Bronchial epithelial cell (primary cell): ENCODE data around the gene ATAT1. TPM values are rescaled to one million over a fixed set of nuclear protein-coding genes. Genes with fewer than 3 reads are reported as not detected.

ENCODE experiments used
- DNase-seq: peaks from one replicate; pipeline ENCODE4 v3.0.0-alpha.2; 2010; ENCODE audit warnings: low read depth
- FAIRE-seq: peaks from 2 replicates; lab custom pipeline; 2011; peaks lifted over from hg19 to GRCh38; lab: Jason Lieb, UNC
- H3K27me3 ChIP-seq: 2 replicates; pipeline ENCODE4 v1.5.1; 2011; ENCODE audit warnings: low read length; ENCODE audit not compliant: control insufficient read depth, insufficient read depth
- H3K36me3 ChIP-seq: 2 replicates; pipeline ENCODE4 v1.5.1; 2011; ENCODE audit warnings: low read length; ENCODE audit not compliant: control insufficient read depth, insufficient read depth
- H3K4me3 ChIP-seq: 2 replicates; pipeline ENCODE4 v1.5.1; 2011; ENCODE audit warnings: mild to moderate bottlenecking, low read depth, low read length, control low read depth
- total RNA-seq: library from RNA; depleted of rRNA; stranded (reverse); fragments of >200 nt; gene quantifications from 2 replicates; pipeline ENCODE4 v1.2.1, GENCODE V29; 2014
- TF ChIP-seq, protein P1 (sequence below): IDR thresholded peaks from 2 replicates; pipeline ENCODE4 v1.5.1; 2011; ENCODE audit warnings: mild to moderate bottlenecking, moderate library complexity, low read length, control low read depth, inconsistent platforms; ENCODE audit not compliant: insufficient read depth, severe bottlenecking

Gene ATAT1
- total RNA-seq, 1 donor from 2014 or later = 2.9 TPM

DNA sequence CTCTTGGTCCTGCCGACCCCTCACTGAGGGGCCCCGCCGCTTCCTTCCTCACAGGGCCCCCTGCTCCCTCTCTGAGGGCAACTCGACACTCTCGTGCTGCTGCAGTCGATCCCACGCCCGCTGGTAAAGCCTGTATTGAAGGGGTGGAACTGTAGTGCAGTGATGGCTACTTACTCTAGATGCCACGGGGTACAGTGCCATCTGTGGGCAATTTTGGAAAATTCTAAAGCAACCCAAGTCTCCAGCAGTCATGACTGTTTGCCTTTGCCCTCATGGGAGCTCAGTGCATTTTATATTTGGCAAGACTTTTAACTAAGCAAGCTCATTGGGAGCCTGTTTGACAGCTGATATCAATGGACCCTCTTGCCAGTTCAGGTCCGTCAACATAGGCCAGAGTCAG is 13.8 kb downstream of the ATAT1 start:
- H3K27me3 ChIP-seq = no peaks in the 10 kb centered on the region
- no peak for FAIRE-seq
- TF ChIP-seq, protein P1, sequence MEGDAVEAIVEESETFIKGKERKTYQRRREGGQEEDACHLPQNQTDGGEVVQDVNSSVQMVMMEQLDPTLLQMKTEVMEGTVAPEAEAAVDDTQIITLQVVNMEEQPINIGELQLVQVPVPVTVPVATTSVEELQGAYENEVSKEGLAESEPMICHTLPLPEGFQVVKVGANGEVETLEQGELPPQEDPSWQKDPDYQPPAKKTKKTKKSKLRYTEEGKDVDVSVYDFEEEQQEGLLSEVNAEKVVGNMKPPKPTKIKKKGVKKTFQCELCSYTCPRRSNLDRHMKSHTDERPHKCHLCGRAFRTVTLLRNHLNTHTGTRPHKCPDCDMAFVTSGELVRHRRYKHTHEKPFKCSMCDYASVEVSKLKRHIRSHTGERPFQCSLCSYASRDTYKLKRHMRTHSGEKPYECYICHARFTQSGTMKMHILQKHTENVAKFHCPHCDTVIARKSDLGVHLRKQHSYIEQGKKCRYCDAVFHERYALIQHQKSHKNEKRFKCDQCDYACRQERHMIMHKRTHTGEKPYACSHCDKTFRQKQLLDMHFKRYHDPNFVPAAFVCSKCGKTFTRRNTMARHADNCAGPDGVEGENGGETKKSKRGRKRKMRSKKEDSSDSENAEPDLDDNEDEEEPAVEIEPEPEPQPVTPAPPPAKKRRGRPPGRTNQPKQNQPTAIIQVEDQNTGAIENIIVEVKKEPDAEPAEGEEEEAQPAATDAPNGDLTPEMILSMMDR = no peak
- no peak overlapping the region for H3K4me3 ChIP-seq
- no peak for DNase-seq
- H3K36me3 ChIP-seq = peaks cover 7% of the 10 kb centered on the region

DNA sequence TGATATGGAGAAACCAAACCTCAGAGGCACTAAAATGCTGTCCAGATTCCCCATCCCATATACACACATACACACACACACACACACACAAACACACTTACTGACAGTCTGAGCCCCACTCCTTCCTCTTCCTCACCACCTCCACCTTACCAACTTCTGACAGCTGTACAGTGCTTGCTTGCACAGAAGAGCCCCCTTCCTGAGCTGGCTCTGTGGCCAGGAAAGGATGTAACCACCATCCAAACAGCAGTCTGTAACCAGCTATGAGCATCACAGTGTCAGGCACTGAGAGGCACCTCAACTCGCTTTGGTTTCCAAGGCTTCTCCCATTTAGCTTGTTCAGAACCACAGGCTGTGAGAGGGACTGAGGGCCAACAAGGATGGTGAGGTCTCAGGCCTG is 14.4 kb downstream of the ATAT1 start:
- H3K4me3 ChIP-seq = no peak overlapping the region
- DNase-seq (no peak), FAIRE-seq (no peak)
- peaks cover 7% of the 10 kb centered on the region for H3K36me3 ChIP-seq
- no peaks in the 10 kb centered on the region for H3K27me3 ChIP-seq
- TF ChIP-seq, protein P1 = no peak

DNA sequence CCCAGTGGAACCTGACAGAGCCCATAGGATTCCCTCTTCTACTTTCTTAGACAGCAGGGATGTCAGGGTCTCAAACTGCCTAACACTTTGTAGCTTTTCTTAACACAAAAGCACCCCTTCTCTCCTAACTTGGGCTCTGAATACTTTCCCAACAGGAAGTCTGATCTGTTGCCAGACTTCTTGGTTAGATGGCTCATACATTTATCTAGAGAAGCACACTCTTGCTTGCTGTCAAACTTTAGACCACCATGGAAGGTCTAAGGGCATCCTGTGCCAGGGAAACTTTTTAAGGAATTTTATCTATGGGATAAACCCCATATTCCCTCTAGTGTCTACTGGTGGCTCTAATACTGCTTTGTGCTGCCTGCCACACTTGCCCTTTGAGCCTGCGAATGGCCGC is 17.0 kb downstream of the ATAT1 start:
- Histone ChIP-seq H3K4me3 (no peak overlapping the region), H3K27me3 (no peaks in the 10 kb centered on the region), H3K36me3 (peaks cover 7% of the 10 kb centered on the region)
- no peak for FAIRE-seq
- TF ChIP-seq, protein P1 = no peak
- DNase-seq = no peak

DNA sequence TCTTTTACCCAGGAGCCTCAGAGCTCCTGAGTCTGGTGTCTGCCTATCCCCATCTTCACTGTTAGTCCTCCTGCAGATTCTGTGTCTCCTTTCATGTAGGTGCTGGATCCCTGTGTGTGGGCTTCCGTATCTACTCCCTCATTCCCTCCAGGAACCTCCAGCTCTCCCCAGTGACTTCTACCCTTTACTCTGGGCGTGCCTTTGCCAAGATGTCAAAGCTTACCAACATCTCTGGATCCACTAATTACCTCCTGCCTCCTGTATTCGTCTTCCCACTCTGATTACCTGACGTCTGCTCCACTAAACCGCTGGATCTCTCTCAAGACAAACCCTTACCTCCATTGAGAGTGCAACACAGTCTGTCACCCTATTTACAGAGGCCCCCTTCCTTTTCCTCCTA is 18.1 kb downstream of the ATAT1 start:
- H3K36me3 ChIP-seq = peaks cover 8% of the 10 kb centered on the region
- no peaks in the 10 kb centered on the region for H3K27me3 ChIP-seq
- no peak overlapping the region for H3K4me3 ChIP-seq
- DNase-seq = no peak
- TF ChIP-seq, protein P1 = no peak
- no peak for FAIRE-seq

DNA sequence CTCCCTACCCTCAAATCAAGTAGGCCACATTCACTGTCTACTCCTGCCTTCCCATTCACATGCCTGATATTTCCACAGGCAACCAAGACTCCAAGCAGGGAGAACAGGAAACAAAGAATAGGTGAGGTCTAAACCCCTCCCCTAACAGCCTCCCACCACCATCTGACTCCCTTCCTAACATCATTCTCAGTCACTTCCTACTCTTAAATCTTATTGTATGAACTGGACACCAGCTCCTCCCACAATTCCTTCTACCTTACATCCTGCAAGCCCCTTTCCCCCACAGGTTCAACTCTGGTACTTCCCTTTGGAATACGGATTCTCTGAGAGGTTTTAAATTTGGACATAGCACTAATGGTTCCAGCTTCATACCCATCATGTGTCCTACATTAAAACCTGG is 19.3 kb downstream of the ATAT1 start:
- peaks cover 8% of the 10 kb centered on the region for H3K36me3 ChIP-seq
- no peak for FAIRE-seq
- H3K4me3 ChIP-seq = no peak overlapping the region

More for the DNA sequence above, 19.3 kb downstream of the ATAT1 start:
- no peaks in the 10 kb centered on the region for H3K27me3 ChIP-seq
- TF ChIP-seq, protein P1 = no peak
- peak; percentile 11 for DNase-seq
